ENCODE results near the gene SECISBP2. TPM values are rescaled to one million over a fixed set of nuclear protein-coding genes. Genes with fewer than 3 reads are reported as not detected.
"Not testable (repeated sequence)": the region's sequence is repeated elsewhere in the genome, so short reads cannot be mapped to it uniquely, and the experiment has no call there.

Gene SECISBP2, protein sequence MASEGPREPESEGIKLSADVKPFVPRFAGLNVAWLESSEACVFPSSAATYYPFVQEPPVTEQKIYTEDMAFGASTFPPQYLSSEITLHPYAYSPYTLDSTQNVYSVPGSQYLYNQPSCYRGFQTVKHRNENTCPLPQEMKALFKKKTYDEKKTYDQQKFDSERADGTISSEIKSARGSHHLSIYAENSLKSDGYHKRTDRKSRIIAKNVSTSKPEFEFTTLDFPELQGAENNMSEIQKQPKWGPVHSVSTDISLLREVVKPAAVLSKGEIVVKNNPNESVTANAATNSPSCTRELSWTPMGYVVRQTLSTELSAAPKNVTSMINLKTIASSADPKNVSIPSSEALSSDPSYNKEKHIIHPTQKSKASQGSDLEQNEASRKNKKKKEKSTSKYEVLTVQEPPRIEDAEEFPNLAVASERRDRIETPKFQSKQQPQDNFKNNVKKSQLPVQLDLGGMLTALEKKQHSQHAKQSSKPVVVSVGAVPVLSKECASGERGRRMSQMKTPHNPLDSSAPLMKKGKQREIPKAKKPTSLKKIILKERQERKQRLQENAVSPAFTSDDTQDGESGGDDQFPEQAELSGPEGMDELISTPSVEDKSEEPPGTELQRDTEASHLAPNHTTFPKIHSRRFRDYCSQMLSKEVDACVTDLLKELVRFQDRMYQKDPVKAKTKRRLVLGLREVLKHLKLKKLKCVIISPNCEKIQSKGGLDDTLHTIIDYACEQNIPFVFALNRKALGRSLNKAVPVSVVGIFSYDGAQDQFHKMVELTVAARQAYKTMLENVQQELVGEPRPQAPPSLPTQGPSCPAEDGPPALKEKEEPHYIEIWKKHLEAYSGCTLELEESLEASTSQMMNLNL
- 10 to 100 TPM; 24.5 to 73.8 (median 52.7) TPM for total RNA-seq

DNA sequence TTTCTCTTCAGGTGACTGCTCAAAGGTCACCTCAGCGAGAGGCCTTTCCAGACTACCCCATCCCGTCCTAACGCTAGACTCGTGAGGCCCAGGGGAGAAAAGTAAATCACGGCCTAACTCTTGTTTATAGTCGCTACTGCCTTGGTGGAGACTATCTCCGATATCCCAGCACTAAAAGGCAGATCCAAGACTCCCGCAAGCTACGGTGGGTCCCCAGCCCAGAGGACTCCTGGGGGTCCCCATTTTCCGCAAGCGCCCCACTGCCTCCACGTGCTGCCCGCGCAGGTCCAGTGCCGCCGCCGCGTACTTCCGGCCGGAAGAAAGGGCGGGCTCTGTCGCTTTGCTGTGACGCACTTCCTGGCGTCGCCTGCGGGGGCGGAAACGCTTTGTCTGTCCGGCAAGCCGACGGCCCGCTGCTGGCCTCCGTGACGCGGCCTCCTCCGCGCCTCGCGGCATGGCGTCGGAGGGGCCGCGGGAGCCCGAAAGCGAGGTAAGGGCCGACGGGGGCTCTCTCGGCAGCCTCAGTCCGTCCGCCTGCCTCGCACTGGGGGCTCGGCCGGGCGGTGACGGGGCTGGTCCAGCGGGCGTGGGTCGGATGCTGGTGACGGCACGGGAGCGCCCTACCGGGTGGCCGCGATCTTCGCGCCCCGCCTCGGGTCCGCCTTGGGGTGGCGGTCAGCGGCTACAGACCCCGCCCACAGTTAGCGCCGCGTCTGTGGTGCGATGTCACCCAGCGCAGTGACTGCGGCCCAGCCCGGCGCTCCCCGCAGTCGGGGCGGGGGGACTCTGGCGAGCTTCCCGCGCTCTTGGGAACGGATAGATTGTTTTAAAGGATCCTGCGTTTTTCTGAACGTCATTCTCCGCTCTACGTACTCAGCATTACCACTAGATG, at the start of gene SECISBP2:
Gene SECISBP2, plus strand, starts transcription at position 378 of the 892 bp plus-strand sequence. Its CDS starts 77 bp downstream, at position 455.
- Histone ChIP-seq H3K27ac (peak within 1 kb of the TSS; percentile 100), H3K4me3 (peak within 1 kb of the TSS; percentile 74 to 92 (median 86)), H3K4me1 (replicated peaks in 1 of 2) (peaks cover 12 to 15% of the 10 kb centered on the region in 2 donors)
- 0 to 3% (median 0%) methylated on average over 2 to 32 of the region's 91 CpGs; no CpG with 5 or more reads in 2 of the 10 experiments for WGBS, 10 experiments
- in situ Hi-C loops (cut with MboI; ENCODE audit: low pct_unique_long_range_greater_than_20kb in 2 of 9, low sequenced_read_pairs in 9 of 9, unreplicated experiment in 9 of 9): no loop called here
- peak; percentile 87 to 96 (median 94) for ATAC-seq (replicated peaks in 6 of 8)

DNA sequence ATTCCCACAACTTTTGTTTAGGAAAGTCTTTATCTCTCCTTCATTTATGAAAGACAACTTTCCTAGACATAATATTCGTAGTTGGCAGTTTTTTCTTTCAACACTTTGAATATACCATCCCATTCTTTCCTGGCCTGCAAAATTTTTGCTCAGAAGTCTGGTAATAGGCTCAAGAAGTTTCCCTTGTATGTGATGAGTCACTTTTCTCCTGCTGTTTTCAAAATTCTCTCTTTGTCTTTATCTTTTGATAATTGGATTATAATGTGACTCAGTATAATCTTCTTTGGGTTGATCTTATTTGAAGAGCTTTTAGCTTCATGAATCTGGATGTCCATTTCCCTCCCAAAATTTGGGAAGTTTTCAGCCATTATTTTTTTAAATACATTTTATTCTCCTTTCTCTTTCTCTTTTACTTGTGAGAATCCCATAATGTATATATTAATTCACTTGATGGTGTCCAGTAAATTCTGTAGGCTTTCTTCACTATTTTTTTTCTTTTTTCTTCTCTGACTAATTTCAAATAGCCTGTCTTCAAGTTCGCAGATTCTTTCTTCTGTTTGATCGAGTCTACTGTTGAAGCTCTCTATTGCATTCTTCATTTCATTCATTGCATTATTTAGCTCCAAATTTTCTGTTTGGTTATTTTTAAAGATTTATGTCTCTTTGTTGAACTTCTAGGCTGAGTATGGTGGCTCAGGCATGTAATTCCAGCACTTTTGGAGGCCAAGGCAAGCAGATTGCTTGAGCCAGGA, 44.6 kb upstream of the SECISBP2 start:
- ATAC-seq (replicated peaks in 6 of 8): no peak
- Histone ChIP-seq H3K27ac (no peak overlapping the region), H3K4me1 (replicated peaks in 1 of 2) (no peaks in the 10 kb centered on the region), H3K4me3 (no peak overlapping the region)
- in situ Hi-C loops (cut with MboI; ENCODE audit: low pct_unique_long_range_greater_than_20kb in 2 of 9, low sequenced_read_pairs in 9 of 9, unreplicated experiment in 9 of 9): no loop called here
- 61 to 100% (median 83%) methylated on average over 1 to 3 of the region's 3 CpGs for WGBS, 10 experiments

DNA sequence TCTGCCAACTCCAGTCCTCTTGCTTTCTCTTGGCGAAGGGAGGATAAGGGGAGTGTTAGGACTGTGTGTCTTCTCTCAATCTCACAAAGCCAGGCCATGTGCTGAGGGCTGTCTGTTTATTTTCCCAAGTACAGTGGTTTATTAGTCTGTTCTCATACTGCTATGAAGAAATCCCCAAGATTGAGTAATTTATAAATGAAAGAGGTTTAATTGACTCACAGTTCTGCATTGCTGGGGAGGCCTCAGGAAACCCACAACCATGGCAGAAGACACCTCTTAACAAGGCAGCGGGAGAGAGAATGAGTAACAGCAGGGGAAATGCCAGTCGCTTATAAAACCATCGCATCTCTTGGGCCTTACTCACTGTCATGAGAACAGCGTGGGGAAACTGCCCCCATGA, 43.5 kb upstream of the SECISBP2 start:
- ATAC-seq (replicated peaks in 6 of 8): no peak
- H3K27ac ChIP-seq: no peak overlapping the region
- WGBS, 10 experiments: 8 to 93% (median 79%) methylated on average over 1 to 5 of the region's 5 CpGs; no CpG with 5 or more reads in 3 of the 10 experiments
- no peak overlapping the region for H3K4me3 ChIP-seq
- in situ Hi-C loops (cut with MboI; ENCODE audit: low pct_unique_long_range_greater_than_20kb in 2 of 9, low sequenced_read_pairs in 9 of 9, unreplicated experiment in 9 of 9): loop anchor here in 3 of 9 experiments (25.0 kb wide), 3 partner anchors 213 to 263 kb away; no protein-coding TSS in a partner anchor
- H3K4me1 ChIP-seq (replicated peaks in 1 of 2): no peaks in the 10 kb centered on the region

DNA sequence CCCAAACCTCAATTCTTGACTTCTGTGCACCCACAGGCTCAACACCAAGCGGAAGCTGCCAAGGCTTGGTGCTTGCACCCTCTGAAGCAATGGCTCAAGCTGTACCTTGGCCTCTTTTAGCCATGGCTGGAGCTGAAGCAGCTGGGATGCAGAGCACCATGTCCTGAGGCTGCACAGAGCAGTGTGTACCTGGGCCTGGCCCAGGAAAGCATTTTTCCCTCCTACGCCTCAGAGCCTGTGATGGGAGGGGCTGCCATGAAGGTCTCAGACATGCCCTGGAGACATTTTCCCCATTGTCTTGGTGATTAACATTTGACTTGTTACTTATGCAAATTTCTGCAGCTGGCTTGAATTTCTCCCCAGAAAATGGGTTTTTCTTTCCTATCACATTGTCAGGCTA, 42.3 kb upstream of the SECISBP2 start:
- not testable (repeated sequence) for H3K4me1 ChIP-seq (replicated peaks in 1 of 2); H3K27ac ChIP-seq; H3K4me3 ChIP-seq
- ATAC-seq (replicated peaks in 6 of 8): peak in 3 of 8 experiments; percentile 37 to 75 (median 62)
- in situ Hi-C loops (cut with MboI; ENCODE audit: low pct_unique_long_range_greater_than_20kb in 2 of 9, low sequenced_read_pairs in 9 of 9, unreplicated experiment in 9 of 9): loop anchor here in 3 of 9 experiments (25.0 kb wide), 3 partner anchors 214 to 264 kb away; no protein-coding TSS in a partner anchor
- WGBS, 10 experiments: 29 to 100% (median 90%) methylated on average over 1 of the region's 2 CpGs; no CpG with 5 or more reads in 6 of the 10 experiments

DNA sequence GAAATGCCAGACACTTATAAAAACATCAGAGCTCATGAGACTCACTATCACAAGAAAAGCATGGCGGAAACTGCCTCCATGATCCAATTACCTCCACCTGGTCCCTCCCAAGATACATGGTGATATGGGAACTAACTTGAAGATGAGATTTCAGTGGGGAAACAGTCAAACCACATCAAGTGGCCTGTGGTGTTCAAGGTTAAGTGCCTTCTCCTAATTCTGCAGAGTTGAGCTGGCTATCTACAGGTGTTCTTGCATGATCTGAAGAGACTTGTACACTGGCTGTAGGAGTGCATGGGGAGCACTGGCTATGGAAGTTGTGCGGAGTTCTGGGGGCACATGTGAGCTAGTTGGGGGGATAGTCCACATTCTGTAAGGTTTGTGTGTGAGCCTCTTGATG, 41.3 kb upstream of the SECISBP2 start:
- H3K4me3 ChIP-seq: no peak overlapping the region
- 70 to 92% (median 90%) methylated on average over 2 of the region's 2 CpGs; no CpG with 5 or more reads in 7 of the 10 experiments for WGBS, 10 experiments
- in situ Hi-C loops (cut with MboI; ENCODE audit: low pct_unique_long_range_greater_than_20kb in 2 of 9, low sequenced_read_pairs in 9 of 9, unreplicated experiment in 9 of 9): loop anchor here in 3 of 9 experiments (25.0 kb wide), 3 partner anchors 215 to 265 kb away; no protein-coding TSS in a partner anchor
- H3K4me1 ChIP-seq (replicated peaks in 1 of 2): no peaks in the 10 kb centered on the region
- H3K27ac ChIP-seq: no peak overlapping the region
- ATAC-seq (replicated peaks in 6 of 8): no peak

DNA sequence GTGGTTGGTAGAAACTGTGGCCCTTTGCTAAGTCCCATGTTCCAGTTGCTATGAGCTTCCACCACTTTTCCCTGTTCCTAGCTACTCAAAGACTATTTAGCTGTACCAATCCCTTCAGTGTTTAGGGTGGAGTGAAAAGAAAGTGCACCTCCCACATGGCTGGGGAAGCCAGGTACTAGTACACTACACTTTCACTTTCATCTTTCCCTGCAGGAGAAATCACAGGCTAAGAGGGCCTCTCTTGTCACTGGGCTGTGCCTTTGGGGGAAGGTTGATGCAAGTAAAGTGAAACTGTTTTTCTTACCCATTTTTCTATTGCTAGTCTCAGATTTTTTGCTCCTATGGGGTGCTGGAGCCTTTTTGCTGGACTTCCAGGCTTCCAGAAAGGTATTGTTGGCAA, 40.8 kb upstream of the SECISBP2 start:
- in situ Hi-C loops (cut with MboI; ENCODE audit: low pct_unique_long_range_greater_than_20kb in 2 of 9, low sequenced_read_pairs in 9 of 9, unreplicated experiment in 9 of 9): loop anchor here in 3 of 9 experiments (25.0 kb wide), 3 partner anchors 215 to 265 kb away; no protein-coding TSS in a partner anchor

DNA sequence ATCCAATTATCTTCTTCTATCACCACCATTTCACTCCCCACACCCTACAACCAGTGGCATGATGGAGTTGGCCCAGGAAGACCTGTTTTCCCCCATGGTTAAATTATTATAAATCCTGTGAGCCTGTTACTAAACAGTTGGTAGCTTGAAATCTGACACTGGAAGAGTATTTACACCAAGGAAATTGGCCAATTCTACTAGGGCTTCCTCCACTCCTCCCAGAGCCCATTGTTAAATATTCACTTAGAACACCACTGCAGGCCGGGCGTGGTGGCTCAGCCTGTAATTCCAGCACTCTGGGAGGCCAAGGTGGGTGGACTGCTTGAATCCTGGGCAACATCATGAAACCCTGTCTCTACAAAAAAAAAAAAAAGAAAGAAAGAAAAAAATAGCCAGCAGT, 39.7 kb upstream of the SECISBP2 start:
- in situ Hi-C loops (cut with MboI; ENCODE audit: low pct_unique_long_range_greater_than_20kb in 2 of 9, low sequenced_read_pairs in 9 of 9, unreplicated experiment in 9 of 9): loop anchor here in 3 of 9 experiments (25.0 kb wide), 3 partner anchors 216 to 266 kb away; no protein-coding TSS in a partner anchor
- 80 to 100% (median 100%) methylated on average over 1 to 2 of the region's 2 CpGs; no CpG with 5 or more reads in 7 of the 10 experiments for whole genome bisulfite sequencing, 10 experiments
- peak in 3 of 8 experiments; percentile 11 to 36 (median 14) for ATAC-seq (replicated peaks in 6 of 8)

More for the DNA sequence above, 40.8 kb upstream of the SECISBP2 start:
- no peaks in the 10 kb centered on the region for H3K4me1 ChIP-seq (replicated peaks in 1 of 2)
- no peak overlapping the region for H3K27ac ChIP-seq
- no peak overlapping the region for H3K4me3 ChIP-seq
- peak in 2 of 8 experiments; percentile 63 to 66 for ATAC-seq (replicated peaks in 6 of 8)

DNA sequence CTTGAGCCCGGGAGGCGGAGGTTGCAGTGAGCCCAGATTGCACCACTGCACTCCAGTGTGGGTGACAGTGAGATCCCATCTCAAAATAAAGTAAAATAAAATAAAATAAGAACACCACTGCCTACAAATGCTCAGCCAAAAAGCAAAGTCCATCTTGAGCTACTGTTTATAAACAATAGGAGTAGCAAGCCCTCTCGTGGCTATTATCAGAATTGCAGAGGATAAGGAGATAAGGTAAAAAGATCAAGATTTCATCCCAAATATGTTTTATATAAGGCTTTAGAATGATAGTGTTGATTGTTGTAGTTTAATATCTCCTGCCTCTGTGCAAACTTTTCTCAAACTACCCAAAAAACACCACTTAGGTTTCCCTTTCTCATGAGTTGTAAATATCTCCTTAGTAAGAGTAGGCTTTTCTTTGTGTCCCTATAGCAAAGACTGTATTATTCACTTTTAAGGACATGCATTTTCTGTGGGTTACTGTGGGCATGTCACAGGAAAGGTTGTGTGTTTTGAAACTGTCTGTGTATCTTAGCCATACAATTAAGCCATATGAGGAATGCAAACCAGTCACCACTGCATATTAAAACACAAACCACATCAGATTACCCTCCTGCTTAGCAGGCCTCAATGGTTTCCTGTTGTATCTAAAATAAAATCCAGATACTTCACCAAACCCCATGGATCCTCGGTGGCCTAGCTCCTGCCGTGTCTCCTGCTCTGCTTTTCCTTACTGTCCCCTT, 39.1 kb upstream of the SECISBP2 start:
- ATAC-seq (replicated peaks in 6 of 8): peak in 7 of 8 experiments; percentile 22 to 73 (median 36)
- in situ Hi-C loops (cut with MboI; ENCODE audit: low pct_unique_long_range_greater_than_20kb in 2 of 9, low sequenced_read_pairs in 9 of 9, unreplicated experiment in 9 of 9): loop anchor here in 3 of 9 experiments (25.0 kb wide), 3 partner anchors 217 to 267 kb away; no protein-coding TSS in a partner anchor

More for the DNA sequence above, 39.7 kb upstream of the SECISBP2 start:
- no peak overlapping the region for H3K4me3 ChIP-seq
- H3K27ac ChIP-seq: no peak overlapping the region
- no peaks in the 10 kb centered on the region for H3K4me1 ChIP-seq (replicated peaks in 1 of 2)

DNA sequence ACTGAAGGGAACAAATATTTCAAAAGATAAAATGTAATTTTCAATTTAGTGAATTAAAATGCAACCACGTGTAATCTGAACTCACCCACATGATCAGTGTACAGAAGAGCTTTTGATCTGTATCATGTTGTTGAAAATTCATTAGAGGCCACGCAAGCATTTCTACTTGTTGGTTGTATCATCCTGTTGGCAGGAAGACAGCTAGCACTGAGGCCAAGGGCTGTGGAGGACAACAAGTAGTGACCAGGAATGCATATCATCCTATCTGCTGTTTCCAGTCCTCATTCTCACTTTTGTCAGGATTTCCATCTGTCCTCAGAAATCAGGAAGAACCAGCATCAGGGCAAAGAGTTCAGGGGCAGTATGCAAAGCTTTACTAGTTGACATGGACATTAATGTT, 37.2 kb upstream of the SECISBP2 start:
- WGBS, 10 experiments: 8 to 100% (median 71%) methylated on average over 1 to 2 of the region's 2 CpGs; no CpG with 5 or more reads in 3 of the 10 experiments

More for the DNA sequence above, 39.1 kb upstream of the SECISBP2 start:
- no peak overlapping the region for H3K27ac ChIP-seq
- WGBS, 10 experiments: 0 to 87% (median 60%) methylated on average over 1 to 4 of the region's 5 CpGs; no CpG with 5 or more reads in 1 of the 10 experiments
- no peaks in the 10 kb centered on the region for H3K4me1 ChIP-seq (replicated peaks in 1 of 2)
- no peak overlapping the region for H3K4me3 ChIP-seq

DNA sequence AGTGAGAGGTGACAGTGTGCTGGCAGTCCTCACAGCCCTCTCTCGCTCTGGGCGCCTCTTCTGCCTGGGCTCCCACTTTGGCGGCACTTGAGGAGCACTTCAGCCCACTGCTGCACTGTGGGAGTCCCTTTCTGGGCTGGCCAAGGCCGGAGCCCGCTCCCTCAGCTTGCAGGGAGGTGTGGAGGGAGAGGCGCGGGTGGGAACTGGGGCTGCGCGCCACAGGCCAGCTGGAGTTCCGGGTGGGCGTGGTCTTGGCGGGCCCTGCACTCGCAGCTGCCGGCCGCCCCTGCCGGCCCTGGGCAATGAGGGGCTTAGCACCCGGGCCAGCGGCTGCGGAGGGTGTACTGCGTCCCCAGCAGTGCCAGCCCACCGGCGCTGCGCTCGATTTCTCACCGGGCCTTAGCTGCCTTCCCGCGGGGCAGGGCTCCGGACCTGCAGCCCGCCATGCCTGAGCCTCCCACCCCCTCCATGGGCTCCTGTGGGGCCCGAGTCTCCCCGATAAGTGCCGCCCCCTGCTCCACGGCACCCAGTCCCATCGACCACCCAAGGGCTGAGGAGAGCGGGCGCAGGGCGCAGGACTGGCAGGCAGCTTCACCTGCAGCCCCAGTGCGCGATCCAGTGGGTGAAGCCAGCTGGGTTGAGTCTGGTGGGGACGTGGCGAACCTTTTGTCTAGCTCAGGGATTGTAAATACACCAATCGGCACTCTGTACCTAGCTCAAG, 35.9 kb upstream of the SECISBP2 start:
- H3K4me3 ChIP-seq; ATAC-seq (replicated peaks in 6 of 8); H3K4me1 ChIP-seq (replicated peaks in 1 of 2); H3K27ac ChIP-seq: not testable (repeated sequence)
- WGBS, 10 experiments: 55 to 100% (median 82%) methylated on average over 2 to 3 of the region's 42 CpGs; no CpG with 5 or more reads in 6 of the 10 experiments
- in situ Hi-C loops (cut with MboI; ENCODE audit: low pct_unique_long_range_greater_than_20kb in 2 of 9, low sequenced_read_pairs in 9 of 9, unreplicated experiment in 9 of 9): loop anchor here in 3 of 9 experiments (25.0 kb wide), 3 partner anchors 220 to 270 kb away; no protein-coding TSS in a partner anchor

More for the DNA sequence above, 37.2 kb upstream of the SECISBP2 start:
- ATAC-seq (replicated peaks in 6 of 8): peak in 1 of 8 experiments; percentile 27
- Histone ChIP-seq H3K4me1 (replicated peaks in 1 of 2) (no peaks in the 10 kb centered on the region), H3K27ac (no peak overlapping the region), H3K4me3 (no peak overlapping the region)
- in situ Hi-C loops (cut with MboI; ENCODE audit: low pct_unique_long_range_greater_than_20kb in 2 of 9, low sequenced_read_pairs in 9 of 9, unreplicated experiment in 9 of 9): loop anchor here in 3 of 9 experiments (25.0 kb wide), 3 partner anchors 219 to 269 kb away; no protein-coding TSS in a partner anchor
